Thoracic aorta (tissue), 2 donors: Measurements from ENCODE around the gene SLC5A12. TPM values are rescaled to one million over a fixed set of nuclear protein-coding genes. Genes with fewer than 3 reads are reported as not detected.

Experiments used
- ATAC-seq: fragments of 150-250 bp; one replicate; pipeline ENCODE4 v1.8.0; 2017; ENCODE audit warnings: low read depth; ENCODE audit not compliant: insufficient number of reproducible peaks, low FRiP score
- DNase-seq: peaks from one replicate; pipeline ENCODE4 v3.0.0-alpha.2; 2020; ENCODE audit warnings: low spot score
- H3K27ac ChIP-seq, 2 donors: fragments of 200-600 bp; sonication (generic); 1 replicate in 1 of 2; 2 replicates in 1 of 2; pipeline ENCODE4 v1.5.1; 2016; ENCODE audit warnings: mild to moderate bottlenecking in 2 of 2, moderate library complexity in 2 of 2
- H3K27me3 ChIP-seq: fragments of 200-600 bp; sonication (generic); replicated peaks from 2 replicates; pipeline ENCODE4 v1.6.0; 2016; ENCODE audit warnings: mild to moderate bottlenecking; ENCODE audit not compliant: insufficient read depth
- H3K36me3 ChIP-seq: fragments of 200-600 bp; sonication (generic); one replicate; pipeline ENCODE4 v1.5.1; 2016
- H3K4me1 ChIP-seq, 2 donors: fragments of 200-600 bp; sonication (generic); 1 replicate in 1 of 2; 2 replicates in 1 of 2; pipeline versions ENCODE4 v1.5.1 to v1.6.0; 2016; ENCODE audit warnings: low read depth in 2 of 2, mild to moderate bottlenecking in 1 of 2; ENCODE audit not compliant: control insufficient read depth in 1 of 2
- H3K4me3 ChIP-seq: fragments of 200-600 bp; sonication (generic); 2 replicates; pipeline ENCODE4 v1.5.1; 2016; ENCODE audit warnings: mild to moderate bottlenecking
- H3K9me3 ChIP-seq: fragments of 200-600 bp; sonication (generic); 2 replicates; pipeline ENCODE4 v1.5.1; 2016
- total RNA-seq, 2 donors: library from RNA; depleted of rRNA; stranded (reverse); fragments of >200 nt; gene quantifications; one replicate each; pipeline versions ENCODE4 v1.1.0 to v1.2.3, GENCODE V29; 2016
- TF ChIP-seq, protein P1 (sequence below): fragments of 200-600 bp; sonication (generic); IDR thresholded peaks from one replicate; pipeline ENCODE4 v1.5.1; 2019; ENCODE audit warnings: antibody characterized with exemption

SLC5A12 gene
- total RNA-seq, 2 donors from 2014 or later: 0.68 TPM; not detected in 1

DNA sequence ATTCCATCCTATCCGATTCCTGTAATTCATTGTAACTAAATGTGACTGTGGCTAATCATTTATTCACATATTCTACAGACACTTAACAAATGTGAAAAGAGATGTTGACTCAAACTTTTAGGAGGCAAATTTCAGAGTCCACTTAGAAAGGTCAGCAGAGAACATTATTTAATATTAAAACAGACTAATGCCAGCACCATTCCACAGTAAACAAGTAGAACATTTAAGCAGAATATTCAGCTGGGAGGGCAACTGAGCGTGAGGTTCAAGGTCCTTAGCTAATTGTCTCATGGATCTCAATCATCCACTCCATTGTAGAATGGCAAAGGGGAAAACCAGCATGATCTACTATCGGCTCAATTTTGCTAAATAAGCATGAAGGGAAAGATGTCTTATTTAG is 5.1 kb upstream of the SLC5A12 start:
- no peaks in the 10 kb centered on the region for H3K9me3 ChIP-seq
- TF ChIP-seq, protein P1, sequence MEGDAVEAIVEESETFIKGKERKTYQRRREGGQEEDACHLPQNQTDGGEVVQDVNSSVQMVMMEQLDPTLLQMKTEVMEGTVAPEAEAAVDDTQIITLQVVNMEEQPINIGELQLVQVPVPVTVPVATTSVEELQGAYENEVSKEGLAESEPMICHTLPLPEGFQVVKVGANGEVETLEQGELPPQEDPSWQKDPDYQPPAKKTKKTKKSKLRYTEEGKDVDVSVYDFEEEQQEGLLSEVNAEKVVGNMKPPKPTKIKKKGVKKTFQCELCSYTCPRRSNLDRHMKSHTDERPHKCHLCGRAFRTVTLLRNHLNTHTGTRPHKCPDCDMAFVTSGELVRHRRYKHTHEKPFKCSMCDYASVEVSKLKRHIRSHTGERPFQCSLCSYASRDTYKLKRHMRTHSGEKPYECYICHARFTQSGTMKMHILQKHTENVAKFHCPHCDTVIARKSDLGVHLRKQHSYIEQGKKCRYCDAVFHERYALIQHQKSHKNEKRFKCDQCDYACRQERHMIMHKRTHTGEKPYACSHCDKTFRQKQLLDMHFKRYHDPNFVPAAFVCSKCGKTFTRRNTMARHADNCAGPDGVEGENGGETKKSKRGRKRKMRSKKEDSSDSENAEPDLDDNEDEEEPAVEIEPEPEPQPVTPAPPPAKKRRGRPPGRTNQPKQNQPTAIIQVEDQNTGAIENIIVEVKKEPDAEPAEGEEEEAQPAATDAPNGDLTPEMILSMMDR: no peak
- no peak for ATAC-seq

DNA sequence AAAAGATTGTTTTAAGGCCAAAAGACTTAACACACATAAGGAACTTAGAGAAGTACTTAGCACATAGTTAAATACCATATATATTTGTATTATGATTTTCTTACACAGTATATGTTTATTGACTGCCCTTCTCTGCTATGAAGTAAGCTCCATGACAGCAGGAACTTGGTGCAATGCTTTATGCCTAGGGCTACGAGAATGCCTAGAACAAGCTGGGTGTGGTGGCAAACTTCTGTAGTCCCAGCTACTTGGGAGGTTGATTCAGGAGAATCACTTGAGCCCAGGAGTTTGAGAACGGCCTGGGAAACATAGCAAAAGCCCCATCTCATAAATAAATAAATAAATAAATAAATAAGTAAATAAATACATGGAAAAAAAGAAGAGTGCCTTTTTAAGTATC is 1.9 kb downstream of the SLC5A12 start:
- Histone ChIP-seq H3K4me3 (no peak overlapping the region), H3K9me3 (no peaks in the 10 kb centered on the region), H3K27ac (no peak overlapping the region), H3K4me1 (no peaks in the 10 kb centered on the region), H3K36me3 (no peaks in the 10 kb centered on the region), H3K27me3 (no peaks in the 10 kb centered on the region)
- ATAC-seq (no peak), DNase-seq (no peak)
- TF ChIP-seq, protein P1: no peak

More for the DNA sequence above, 5.1 kb upstream of the SLC5A12 start:
- Histone ChIP-seq H3K4me3 (no peak overlapping the region), H3K27ac (no peak overlapping the region), H3K36me3 (no peaks in the 10 kb centered on the region), H3K4me1 (peaks cover 0 to 7% of the 10 kb centered on the region in 2 donors), H3K27me3 (no peaks in the 10 kb centered on the region)
- DNase-seq: no peak

DNA sequence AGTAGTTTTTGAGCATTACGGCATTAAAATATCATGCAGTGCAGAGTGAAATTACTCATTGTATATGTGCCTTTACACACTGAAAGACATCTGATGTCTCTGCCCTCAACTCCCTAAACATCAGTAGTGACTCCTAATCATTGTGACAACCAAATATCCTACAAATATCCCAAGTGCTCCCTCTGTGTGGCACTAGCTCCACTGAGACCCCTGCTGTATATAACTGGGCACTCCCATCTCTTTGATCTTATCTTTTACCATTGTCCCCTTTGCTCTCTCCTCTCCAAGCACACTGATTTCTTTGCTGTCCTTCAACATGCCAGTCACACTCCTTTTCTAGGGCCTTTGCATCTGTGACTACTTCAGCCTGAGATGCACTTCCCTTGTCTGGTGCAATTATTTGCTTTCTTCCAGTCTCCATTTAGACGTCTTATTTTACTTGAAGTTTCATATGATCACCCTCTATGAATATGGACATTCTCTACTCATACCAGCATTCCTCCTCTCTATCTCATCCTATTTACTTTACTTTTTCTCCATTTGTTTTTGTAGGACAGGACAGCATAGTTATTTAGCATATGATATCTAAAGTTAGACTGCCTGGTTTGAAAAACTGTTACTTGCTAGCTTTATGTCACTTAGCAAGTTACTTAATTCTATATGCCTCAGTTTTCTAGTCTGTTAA is 2.4 kb downstream of the SLC5A12 start:
- ATAC-seq: no peak

DNA sequence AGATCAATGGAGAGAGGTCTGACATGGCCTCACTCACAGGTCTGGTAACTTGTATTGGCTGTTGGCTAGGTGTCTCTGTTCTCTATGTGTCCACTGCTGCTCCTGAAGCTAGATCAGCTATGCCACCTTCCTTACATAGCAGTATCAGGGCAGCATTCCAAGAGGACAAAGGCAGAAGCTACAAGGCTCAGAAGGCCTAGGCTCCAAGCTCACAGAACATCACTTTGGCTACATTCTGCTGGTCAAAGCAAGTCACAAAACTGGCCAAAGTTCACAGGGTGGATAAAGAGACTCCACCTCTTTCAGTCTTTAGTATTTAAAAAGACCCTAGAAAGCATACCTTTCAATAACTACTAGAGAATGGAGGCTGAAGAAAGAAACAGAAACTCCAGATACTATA is 4.1 kb downstream of the SLC5A12 start:
- no peak for ATAC-seq
- H3K27ac ChIP-seq: no peak overlapping the region
- TF ChIP-seq, protein P1: no peak
- DNase-seq: no peak
- H3K9me3 ChIP-seq: no peaks in the 10 kb centered on the region
- no peaks in the 10 kb centered on the region for H3K4me1 ChIP-seq
- H3K27me3 ChIP-seq: no peaks in the 10 kb centered on the region
- no peaks in the 10 kb centered on the region for H3K36me3 ChIP-seq
- H3K4me3 ChIP-seq: no peak overlapping the region

More for the DNA sequence above, 2.4 kb downstream of the SLC5A12 start:
- no peak overlapping the region for H3K4me3 ChIP-seq
- no peaks in the 10 kb centered on the region for H3K27me3 ChIP-seq
- TF ChIP-seq, protein P1: no peak
- no peaks in the 10 kb centered on the region for H3K4me1 ChIP-seq
- no peaks in the 10 kb centered on the region for H3K9me3 ChIP-seq
- H3K36me3 ChIP-seq: no peaks in the 10 kb centered on the region
- no peak overlapping the region for H3K27ac ChIP-seq
- no peak for DNase-seq

DNA sequence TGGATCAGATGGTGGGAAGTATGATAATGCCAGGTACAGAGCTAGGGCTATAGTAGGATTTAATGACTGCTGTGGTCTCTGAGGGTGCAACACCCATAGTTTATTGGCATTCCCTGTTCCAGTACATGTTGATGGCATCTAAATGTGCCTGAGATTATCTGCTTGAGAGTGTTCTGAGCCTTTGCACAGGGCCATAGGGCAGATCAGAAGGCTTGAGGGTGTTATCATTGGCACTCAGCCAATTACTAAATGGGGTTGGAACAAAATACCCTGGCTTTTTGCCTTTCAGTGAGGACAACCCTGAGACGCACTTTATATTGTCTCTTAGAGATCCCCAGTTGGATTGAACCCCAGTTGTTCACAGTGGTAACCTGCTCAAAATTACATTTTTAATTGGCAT is 6.7 kb downstream of the SLC5A12 start:
- H3K36me3 ChIP-seq: no peaks in the 10 kb centered on the region
- H3K9me3 ChIP-seq: no peaks in the 10 kb centered on the region
- no peak overlapping the region for H3K4me3 ChIP-seq
- no peaks in the 10 kb centered on the region for H3K4me1 ChIP-seq
- no peak for ATAC-seq
- no peak for DNase-seq
- TF ChIP-seq, protein P1: no peak
- H3K27ac ChIP-seq: no peak overlapping the region
- H3K27me3 ChIP-seq: no peaks in the 10 kb centered on the region
